Retinal pigment epithelial cell (primary cell): Measurements from ENCODE around the gene GUCA1A.
A peak's percentile ranks its signal among the peaks of the same experiment; 100 is the strongest.

ENCODE experiments used
- DNase-seq: peaks from one replicate; pipeline ENCODE4 v3.0.0-alpha.2; 2010; ENCODE audit warnings: low read depth
- H3K4me3 ChIP-seq: 2 replicates; pipeline ENCODE4 v1.5.1; 2011; ENCODE audit warnings: mild to moderate bottlenecking, low read length, control low read depth, moderate library complexity
- TF ChIP-seq, protein P1 (sequence below): conservative IDR thresholded peaks from 2 replicates; pipeline ENCODE4 v1.5.1; 2011; ENCODE audit warnings: low read depth, low read length, control low read depth, inconsistent platforms

Gene GUCA1A

DNA sequence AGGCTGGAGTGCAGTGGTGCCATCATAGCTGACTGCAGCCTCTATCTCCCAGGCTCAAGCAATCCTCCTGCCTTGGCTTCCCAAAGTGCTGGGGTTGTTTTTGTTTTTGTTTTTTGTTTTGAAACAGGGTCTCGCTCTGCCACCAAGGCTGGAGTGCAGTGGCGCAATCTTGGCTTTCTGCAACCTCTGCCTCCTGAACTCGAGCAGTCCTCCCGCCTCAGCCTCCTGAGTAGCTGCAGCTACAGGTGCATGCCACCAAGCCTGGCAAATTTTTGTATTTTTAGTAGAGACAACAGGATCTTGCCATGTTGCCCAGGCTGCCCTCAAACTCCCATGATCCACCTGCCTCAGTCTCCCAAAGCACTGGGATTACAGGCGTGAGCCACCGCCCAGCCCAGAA, 35.0 kb upstream of the GUCA1A start:
- TF ChIP-seq, protein P1, sequence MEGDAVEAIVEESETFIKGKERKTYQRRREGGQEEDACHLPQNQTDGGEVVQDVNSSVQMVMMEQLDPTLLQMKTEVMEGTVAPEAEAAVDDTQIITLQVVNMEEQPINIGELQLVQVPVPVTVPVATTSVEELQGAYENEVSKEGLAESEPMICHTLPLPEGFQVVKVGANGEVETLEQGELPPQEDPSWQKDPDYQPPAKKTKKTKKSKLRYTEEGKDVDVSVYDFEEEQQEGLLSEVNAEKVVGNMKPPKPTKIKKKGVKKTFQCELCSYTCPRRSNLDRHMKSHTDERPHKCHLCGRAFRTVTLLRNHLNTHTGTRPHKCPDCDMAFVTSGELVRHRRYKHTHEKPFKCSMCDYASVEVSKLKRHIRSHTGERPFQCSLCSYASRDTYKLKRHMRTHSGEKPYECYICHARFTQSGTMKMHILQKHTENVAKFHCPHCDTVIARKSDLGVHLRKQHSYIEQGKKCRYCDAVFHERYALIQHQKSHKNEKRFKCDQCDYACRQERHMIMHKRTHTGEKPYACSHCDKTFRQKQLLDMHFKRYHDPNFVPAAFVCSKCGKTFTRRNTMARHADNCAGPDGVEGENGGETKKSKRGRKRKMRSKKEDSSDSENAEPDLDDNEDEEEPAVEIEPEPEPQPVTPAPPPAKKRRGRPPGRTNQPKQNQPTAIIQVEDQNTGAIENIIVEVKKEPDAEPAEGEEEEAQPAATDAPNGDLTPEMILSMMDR = no peak
- H3K4me3 ChIP-seq = no peak overlapping the region
- no peak for DNase-seq

DNA sequence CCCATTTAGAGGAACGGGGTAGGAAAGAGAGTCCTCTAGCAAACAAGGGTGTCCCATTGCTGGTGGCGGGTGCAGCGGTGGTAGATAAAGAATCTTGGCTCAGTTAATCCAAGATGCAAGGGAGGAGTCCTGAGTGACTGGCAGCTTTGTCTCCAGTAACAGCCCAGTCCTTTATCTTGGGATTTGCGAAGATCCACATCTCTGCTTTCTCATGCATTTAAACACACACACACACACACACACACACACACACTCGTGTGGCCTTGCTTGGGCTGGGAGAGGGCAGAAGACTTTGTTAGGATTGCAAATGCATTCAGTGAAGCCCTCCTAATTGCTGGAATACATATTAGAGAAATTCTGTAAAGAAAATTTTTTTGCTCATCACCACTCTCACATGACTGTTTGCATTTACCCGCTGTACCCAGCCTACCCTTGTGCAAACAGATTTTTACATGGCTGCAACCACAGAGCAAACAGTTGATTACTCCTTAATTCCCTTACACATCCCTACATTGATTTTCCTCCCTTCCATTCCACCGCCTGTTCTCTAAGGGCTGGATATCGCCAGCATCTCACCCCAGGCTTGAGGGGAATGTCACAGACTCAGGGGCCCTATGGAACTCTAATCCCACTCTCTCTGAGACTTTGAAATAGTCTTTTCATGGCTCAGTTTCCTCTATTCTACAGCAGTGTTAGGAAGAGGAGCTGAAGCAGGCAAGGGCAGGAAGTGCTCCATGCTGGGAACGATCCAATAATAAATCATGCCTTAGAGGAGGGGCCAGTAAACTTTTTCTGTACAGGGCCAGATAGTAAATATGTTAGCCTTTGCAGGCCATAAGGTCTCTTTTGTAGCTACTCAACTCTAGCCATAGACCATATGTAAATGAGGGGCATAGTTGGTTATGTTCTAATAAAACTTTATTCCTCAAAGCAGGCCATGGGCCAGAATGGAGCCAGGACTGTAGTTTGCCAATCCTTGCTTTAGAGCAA, 34.2 kb upstream of the GUCA1A start:
- H3K4me3 ChIP-seq = no peak overlapping the region
- TF ChIP-seq, protein P1 = no peak
- DNase-seq = no peak

DNA sequence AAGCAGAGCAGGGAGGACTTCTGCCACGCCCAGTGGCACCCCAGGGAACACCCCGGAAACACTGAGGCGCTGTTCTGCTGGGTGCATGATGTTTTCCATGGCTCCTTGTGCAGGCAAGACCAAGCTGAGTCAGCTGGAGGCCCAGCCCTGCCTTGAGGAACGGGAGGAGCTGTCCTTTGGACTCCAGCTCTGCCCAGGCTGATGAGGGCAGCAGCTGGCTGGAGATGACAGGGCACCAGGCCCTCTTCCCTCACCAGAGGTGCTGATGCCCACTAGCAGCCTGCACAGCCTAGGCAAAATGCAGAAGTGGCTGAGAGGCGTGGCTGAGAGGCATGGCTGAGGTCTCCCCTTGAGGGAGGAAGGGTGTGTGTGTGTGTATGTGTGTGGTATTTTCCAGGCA, 33.1 kb upstream of the GUCA1A start:
- no peak for DNase-seq
- TF ChIP-seq, protein P1 = no peak
- no peak overlapping the region for H3K4me3 ChIP-seq

DNA sequence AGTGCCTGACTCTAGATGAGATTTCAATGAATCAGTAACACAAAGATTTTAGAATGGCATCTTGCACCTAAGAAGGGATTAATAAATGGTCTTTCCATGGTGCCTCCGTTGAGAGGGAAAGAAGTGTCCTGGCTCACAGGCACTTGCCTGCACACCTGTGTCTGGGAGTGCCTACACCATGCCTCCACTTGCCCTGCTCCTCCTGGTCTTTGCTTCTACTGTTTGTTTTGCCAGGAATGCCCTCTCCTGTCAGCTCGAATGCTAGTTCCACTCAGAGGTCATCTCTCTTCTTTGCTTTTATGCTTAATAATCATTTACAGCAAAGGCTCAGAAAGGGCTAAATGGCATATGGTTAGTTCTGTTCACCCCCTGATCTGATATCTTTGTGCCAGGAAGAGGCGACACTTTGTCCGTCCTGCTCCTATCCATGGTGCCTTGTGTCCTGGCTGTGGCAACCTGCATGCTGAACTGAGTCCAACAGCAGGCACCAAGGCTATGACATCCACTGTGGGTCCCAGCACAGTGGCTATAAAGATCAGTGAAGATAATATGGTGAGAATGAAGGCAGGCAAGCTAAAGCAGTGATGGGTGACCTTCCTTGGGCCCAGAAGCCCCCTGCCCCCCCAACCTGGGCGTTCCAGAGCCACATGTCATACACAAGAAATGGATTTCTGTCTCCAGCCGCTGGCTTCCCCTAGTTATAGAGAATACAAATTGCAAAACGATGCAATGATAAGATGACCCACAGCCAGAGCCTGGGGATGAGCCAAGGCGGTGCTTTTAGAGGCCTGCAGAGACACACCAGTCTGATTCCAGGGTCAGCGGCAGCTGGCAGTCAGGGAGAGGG, 32.2 kb upstream of the GUCA1A start:
- TF ChIP-seq, protein P1 = no peak
- DNase-seq = no peak
- H3K4me3 ChIP-seq = peak overlapping the region; percentile 77

DNA sequence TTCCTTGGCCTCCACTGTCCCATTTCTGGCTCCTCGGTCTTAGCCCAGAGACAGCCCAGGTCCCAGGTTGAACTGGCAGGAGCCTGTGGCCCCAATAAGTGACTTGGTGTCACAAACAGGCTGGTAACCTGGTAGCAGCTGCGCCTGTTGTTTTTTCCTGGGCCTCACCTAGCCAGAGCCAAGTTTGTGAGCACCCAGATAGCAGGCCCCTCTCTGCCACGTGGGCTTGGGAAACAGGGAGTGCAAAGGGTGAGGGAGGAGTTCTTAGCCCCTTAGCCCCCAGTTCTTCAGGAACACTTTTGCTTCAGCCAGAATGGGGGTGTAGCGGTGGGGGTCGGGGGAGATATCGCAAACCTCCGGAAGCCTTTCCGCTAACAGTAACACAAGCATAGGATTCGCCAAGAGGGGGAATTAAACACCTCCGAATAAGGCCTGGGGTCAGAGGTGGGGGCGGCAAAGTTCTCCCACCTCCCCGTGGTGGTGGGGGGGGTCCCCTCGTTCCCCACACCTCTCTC, 31.5 kb upstream of the GUCA1A start:
- no peak for DNase-seq
- TF ChIP-seq, protein P1 = no peak
- peak overlapping the region; percentile 77 for H3K4me3 ChIP-seq

DNA sequence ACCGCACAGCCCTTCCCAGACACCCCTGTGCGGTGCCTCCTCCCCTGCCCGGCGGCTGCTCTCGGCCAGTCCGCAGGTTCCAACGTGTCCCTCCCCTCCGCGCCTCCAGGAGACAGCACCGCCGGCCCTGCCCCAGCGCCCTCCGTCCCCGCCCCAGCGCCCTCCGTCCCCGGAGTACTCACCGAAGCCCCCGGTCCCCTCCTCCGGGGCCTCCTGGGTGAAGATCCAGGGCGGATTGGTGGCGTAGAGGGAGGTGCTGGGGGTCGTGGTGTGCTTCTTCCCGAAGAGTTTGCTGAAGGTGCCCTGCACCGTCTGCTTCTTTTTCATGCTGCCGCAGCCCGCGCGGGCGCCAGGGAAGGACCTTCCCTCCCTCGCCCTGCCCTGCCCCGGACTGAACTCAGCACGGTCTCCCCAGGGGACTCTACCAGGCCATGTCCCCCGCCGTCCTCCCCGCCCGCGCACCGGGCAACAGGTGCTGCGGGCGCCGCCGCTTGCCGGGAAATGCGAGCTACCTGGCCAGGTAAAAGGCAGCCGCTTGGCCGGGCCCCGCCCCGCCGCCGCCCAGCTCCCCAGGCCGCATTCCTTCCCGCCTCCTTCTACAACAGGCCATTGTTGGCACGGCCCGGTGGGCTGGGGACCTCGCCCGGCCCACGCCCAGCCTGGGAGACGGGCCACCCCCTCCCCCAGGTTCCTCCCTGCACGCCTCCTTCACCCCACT, 30.9 kb upstream of the GUCA1A start, which contains the start of gene C6orf132:
TSS of gene C6orf132 (minus strand) at position 503 of the 718 bp plus-strand sequence. CDS start at position 327, 176 bp downstream.
- DNase-seq = no peak
- TF ChIP-seq, protein P1 = no peak
- peak within 1 kb of the TSS; percentile 77 for H3K4me3 ChIP-seq
